ENCODE measurements around the gene TRPM3. TPM values are rescaled to one million over a fixed set of nuclear protein-coding genes. Genes with fewer than 3 reads are reported as not detected.

TRPM3 gene
- total and polyA plus RNA-seq, 2 donors (not counting 1 experiment from before 2014, with no cell fraction given): not detected

DNA sequence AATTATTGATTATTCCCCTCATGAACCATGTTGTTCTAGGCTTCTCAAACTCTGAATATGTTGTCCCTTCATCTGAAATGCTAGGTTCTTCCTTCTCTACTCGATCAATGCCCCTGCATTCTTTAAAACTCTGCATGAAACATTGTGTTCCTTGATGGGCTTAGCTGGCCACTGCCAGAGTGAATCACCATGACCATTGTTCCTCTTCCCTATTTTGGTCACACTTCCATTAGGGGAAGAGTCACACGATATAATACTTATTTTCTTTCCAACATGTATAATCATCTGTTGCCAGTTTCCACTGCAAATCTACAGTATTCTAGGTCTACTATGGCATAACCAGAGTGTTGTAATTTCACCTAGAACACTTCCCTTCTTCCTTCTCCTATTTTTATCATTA, 247.9 kb downstream of the TRPM3 start:
- ATAC-seq (ENCODE audit: low read depth) (no peak), DNase-seq (no peak)
- Mint-ChIP-seq H3K4me1 (no peaks in the 10 kb centered on the region), H3K9me3 (ENCODE audit: insufficient read depth) (peaks cover 2% of the 10 kb centered on the region), H3K27me3 (no peaks in the 10 kb centered on the region), H3K4me3 (no peak overlapping the region), H3K27ac (no peak overlapping the region)
- no peaks in the 10 kb centered on the region for H3K79me2 ChIP-seq (ENCODE audit: control insufficient read depth, insufficient read depth, low read length)
- H2AFZ ChIP-seq (ENCODE audit: insufficient read depth, low read depth, low read length, poor library complexity, severe bottlenecking): no peak overlapping the region
- no peaks in the 10 kb centered on the region for H3K36me3 ChIP-seq (replicated peaks in 1 of 2; ENCODE audit: control extremely low read depth in 1 of 2, control insufficient read depth in 1 of 2, extremely low read depth in 1 of 2, insufficient read depth in 2 of 2, low read length in 1 of 2)
- ChIA-PET CTCF (no interaction called here), POLR2A (no interaction called here)
- WGBS (ENCODE audit: insufficient coverage): 50% methylated on average over 1 of the region's 2 CpGs
- no peaks in the 10 kb centered on the region for H3K4me1 ChIP-seq (ENCODE audit: control insufficient read depth in 2 of 2, insufficient read depth in 2 of 2, low read length in 2 of 2)
- no peak overlapping the region for H3K4me2 ChIP-seq (replicated peaks; ENCODE audit: low read depth, low read length, poor library complexity, severe bottlenecking)
- TF ChIP-seq CTCF (IDR thresholded peaks at IDR 0.05) (no peak), EZH2 (IDR thresholded peaks at IDR 0.05; ENCODE audit: borderline replicate concordance, insufficient read depth, low read depth, low read length, poor library complexity, severe bottlenecking) (no peak)
- intact Hi-C loops (cut with micrococcal nuclease): no loop called here
- H3K9me3 ChIP-seq (ENCODE audit: control extremely low read depth in 1 of 3, control insufficient read depth in 2 of 3, insufficient read depth in 1 of 3, low read length in 2 of 3): no peaks in the 10 kb centered on the region
- H3K27ac ChIP-seq (ENCODE audit: low read length in 2 of 2): no peak overlapping the region
- no peak overlapping the region for H3K9ac ChIP-seq (ENCODE audit: low read length)
- no peak overlapping the region for H3K4me3 ChIP-seq (ENCODE audit: control extremely low read depth in 1 of 5, extremely low read depth in 1 of 5, insufficient read depth in 1 of 5, low read depth in 2 of 5, low read length in 4 of 5)
- no peaks in the 10 kb centered on the region for H4K20me1 ChIP-seq (ENCODE audit: control insufficient read depth, insufficient read depth, low read length, poor library complexity, severe bottlenecking)
- H3K27me3 ChIP-seq (replicated peaks in 1 of 4; ENCODE audit: control extremely low read depth in 1 of 4, control insufficient read depth in 3 of 4, insufficient read depth in 4 of 4, low read length in 3 of 4): no peaks in the 10 kb centered on the region

DNA sequence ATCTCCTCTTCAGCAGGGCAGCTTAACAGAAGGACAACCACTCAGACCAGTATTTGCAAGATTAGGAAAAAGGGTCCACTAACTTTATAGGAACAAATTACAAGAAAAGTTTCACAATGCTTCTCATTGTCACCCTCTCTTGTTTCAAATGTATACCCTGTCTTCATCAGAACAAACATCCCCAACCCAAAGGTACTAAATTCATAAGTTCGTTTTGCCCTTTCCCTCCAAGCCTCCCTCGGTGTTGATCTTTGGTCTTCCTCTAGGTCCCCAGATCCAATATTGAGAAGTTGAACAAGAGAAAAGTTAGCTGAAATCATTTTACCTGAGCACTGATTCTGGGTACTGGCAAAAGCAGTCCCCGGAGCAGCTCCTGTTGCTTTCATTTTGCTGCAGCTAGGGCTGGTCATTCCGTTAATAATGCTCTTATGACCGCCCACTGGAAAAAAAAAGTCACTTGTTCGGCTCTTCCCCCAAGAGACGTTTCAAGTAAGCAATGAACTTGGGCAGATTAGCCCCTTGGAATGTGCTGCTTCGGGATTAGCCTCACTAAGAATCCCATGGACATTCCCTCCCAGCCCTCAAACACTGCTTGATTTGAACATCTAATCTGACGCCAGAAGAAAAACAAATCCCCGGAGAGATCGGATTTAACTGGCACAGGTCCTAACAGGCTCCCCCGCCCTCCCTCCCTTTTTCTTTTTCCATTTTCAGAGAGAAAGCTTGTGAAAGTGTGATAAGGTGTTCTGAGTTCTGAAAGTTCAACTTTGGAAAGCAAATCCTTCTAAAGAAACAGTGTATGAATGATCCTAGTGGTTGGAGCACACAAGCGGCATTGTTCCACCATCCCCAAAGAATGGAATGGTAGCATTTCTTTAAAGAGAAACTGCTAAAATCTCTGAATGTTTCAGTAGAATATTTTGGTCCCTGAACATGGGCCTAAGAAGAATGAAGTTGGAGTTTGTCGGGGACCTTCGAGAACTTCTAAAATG, 252.5 kb downstream of the TRPM3 start:
- no peaks in the 10 kb centered on the region for H3K36me3 ChIP-seq (replicated peaks in 1 of 2; ENCODE audit: control extremely low read depth in 1 of 2, control insufficient read depth in 1 of 2, extremely low read depth in 1 of 2, insufficient read depth in 2 of 2, low read length in 1 of 2)
- ATAC-seq (ENCODE audit: low read depth) (no peak), DNase-seq (no peak)
- no peak overlapping the region for H3K4me3 ChIP-seq (ENCODE audit: control extremely low read depth in 1 of 5, extremely low read depth in 1 of 5, insufficient read depth in 1 of 5, low read depth in 2 of 5, low read length in 4 of 5)
- Mint-ChIP-seq H3K27me3 (no peaks in the 10 kb centered on the region), H3K27ac (no peak overlapping the region), H3K4me1 (no peaks in the 10 kb centered on the region), H3K9me3 (ENCODE audit: insufficient read depth) (peaks cover 2% of the 10 kb centered on the region), H3K4me3 (no peak overlapping the region)
- H3K4me2 ChIP-seq (replicated peaks; ENCODE audit: low read depth, low read length, poor library complexity, severe bottlenecking): no peak overlapping the region
- no peaks in the 10 kb centered on the region for H3K4me1 ChIP-seq (ENCODE audit: control insufficient read depth in 2 of 2, insufficient read depth in 2 of 2, low read length in 2 of 2)
- ChIA-PET CTCF (no interaction called here), POLR2A (no interaction called here)
- TF ChIP-seq CTCF (IDR thresholded peaks at IDR 0.05): no peak
- TF ChIP-seq EZH2 (IDR thresholded peaks at IDR 0.05; ENCODE audit: borderline replicate concordance, insufficient read depth, low read depth, low read length, poor library complexity, severe bottlenecking): no peak
- no peak overlapping the region for H3K27ac ChIP-seq (ENCODE audit: low read length in 2 of 2)
- H4K20me1 ChIP-seq (ENCODE audit: control insufficient read depth, insufficient read depth, low read length, poor library complexity, severe bottlenecking): no peaks in the 10 kb centered on the region
- no peaks in the 10 kb centered on the region for H3K79me2 ChIP-seq (ENCODE audit: control insufficient read depth, insufficient read depth, low read length)
- H3K27me3 ChIP-seq (replicated peaks in 1 of 4; ENCODE audit: control extremely low read depth in 1 of 4, control insufficient read depth in 3 of 4, insufficient read depth in 4 of 4, low read length in 3 of 4): no peaks in the 10 kb centered on the region
- 96% methylated on average over 6 of the region's 15 CpGs for WGBS (ENCODE audit: insufficient coverage)
- intact Hi-C loops (cut with micrococcal nuclease): no loop called here
- no peak overlapping the region for H2AFZ ChIP-seq (ENCODE audit: insufficient read depth, low read depth, low read length, poor library complexity, severe bottlenecking)
- no peaks in the 10 kb centered on the region for H3K9me3 ChIP-seq (ENCODE audit: control extremely low read depth in 1 of 3, control insufficient read depth in 2 of 3, insufficient read depth in 1 of 3, low read length in 2 of 3)
- no peak overlapping the region for H3K9ac ChIP-seq (ENCODE audit: low read length)
